HG02938 (cell line): ENCODE data around the gene UPF3A.
"Not testable (repeated sequence)": the region's sequence is repeated elsewhere in the genome, so short reads cannot be mapped to it uniquely, and the experiment has no call there.

ENCODE experiments used
- ATAC-seq: cut with Tn5 transposase; IDR thresholded peaks from one replicate; pipeline ENCODE4 v1.9.1; 2021; ENCODE audit warnings: mild to moderate bottlenecking, moderate library complexity; ENCODE audit not compliant: unreplicated experiment

Gene UPF3A

DNA sequence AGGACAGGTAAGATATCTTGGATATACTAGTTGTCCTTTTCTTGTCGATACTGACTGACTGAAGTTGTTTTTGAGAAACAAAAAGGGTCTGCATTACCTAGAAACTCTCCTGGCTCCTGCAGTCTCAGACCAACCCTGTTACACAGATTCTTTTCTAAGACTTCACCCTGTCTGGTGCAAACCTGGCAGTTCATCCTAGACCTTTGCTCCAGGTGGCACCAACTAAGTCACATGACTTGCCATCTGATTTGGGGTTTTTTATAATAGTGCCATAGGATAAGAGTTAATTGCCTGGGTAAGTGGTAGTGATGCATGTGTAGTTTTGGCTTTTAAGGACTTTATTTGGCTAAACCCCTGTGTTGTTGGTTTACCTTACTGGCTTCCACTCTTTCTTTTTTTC is 47.2 kb downstream of the UPF3A start:
- no peak for ATAC-seq

DNA sequence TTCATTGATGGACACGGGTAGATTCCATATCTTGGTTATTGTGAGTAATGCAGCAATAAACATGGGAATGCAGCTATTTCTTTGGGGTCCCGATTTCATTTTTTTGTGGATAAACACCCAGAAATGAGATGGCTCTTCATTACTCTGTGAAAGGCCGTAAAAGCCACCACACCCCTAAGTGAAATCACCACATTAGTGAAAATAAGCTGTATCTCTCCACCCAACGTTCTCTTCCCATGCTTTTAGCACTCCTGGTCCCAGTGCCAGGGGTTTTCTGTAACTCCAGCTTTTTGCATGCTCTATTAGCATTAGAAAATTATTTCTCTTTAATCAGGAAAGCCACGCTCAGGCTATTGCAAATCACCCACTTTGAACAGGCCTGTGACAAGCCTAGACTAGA is 48.7 kb downstream of the UPF3A start:
- no peak for ATAC-seq

GRCh38 chr13:114333881-114334280 is 52.5 kb downstream of the UPF3A start:
- not testable (repeated sequence) for ATAC-seq

GRCh38 chr13:114334305-114335053 is 53.1 kb downstream of the UPF3A start:
- no peak for ATAC-seq

DNA sequence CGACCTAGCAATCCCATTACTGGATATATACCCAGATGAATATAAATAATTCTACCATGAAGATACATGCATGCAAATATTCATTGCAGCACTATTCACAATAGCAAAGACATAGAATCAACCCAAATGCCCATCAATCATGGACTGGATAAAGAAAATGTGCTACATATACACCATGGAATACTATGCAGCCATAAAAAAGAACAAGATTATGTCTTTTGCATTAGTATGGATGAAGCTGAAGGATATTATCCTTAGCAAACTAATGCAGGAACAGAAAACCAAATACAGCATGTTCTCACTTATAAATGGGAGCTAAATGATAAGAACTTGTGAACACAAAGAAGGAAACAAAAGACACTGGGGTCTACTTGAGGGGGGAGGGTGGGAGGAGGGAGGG is 55.1 kb downstream of the UPF3A start:
- ATAC-seq, result not testable (repeated sequence)

- no peak for ATAC-seq
Measured at GRCh38 chr13:114338959-114339358, 57.6 kb downstream of the UPF3A start.

DNA sequence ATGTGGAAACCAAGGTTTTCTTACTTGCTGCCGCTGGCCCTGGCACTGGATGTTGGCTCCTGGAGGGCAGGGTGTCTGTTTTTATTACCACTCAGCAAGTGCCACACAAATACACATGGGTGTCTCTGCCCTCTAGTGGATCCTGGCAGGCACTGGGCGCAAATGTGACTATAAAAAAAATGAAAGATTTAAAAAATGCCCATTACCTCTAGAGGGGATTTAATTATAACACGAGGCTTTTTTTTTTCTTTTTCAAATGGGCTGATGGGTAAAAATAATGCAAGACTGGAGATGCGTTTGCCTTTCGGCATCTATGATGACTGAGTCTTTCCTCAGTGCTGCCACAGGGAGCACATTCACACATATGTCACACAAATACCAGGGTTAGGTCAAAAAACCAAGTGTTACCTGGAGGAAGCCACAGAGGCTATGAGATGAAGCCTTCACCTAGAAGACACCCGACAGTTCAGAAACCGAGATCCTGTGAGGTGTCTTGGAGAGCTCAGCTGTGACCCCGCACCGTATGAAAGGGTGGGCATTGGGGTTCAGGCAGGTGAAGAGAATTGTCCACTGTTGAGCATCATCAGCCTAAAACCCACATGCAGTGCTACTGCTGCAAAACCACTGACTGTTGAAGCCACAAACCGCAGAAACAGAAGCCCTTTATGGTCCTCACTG is 58.6 kb downstream of the UPF3A start:
- ATAC-seq, result no peak

GRCh38 chr13:114341003-114341777 is 59.8 kb downstream of the UPF3A start:
- no peak for ATAC-seq

DNA sequence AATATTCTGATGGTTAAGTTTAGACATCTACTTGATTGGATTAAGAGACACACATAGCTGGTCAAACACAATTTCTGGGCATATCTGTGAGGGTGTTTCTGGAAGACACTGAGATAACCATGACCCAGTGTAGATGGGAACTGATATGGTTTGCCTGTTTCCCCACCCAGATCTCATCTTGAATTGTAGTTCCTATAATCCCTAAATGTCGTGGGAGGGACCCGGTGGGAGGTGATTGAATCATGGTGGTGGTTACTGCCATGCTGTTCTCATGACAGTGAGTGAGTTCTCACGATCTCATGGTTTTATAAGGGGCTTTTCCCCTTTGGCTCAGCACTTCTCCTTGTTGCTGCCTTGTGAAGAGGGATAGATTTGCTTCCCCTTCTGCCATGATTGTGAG is 65.9 kb downstream of the UPF3A start:
- not testable (repeated sequence) for ATAC-seq

- not testable (repeated sequence) for ATAC-seq
Measured at GRCh38 chr13:114352763-114353162, 71.4 kb downstream of the UPF3A start.

- not testable (repeated sequence) for ATAC-seq
Measured at GRCh38 chr13:114353382-114353781, 72.0 kb downstream of the UPF3A start.
